ENCODE data around the gene ENAM. TPM values are rescaled to one million over a fixed set of nuclear protein-coding genes. Genes with fewer than 3 reads are reported as not detected.
"Not testable (repeated sequence)": the region's sequence is repeated elsewhere in the genome, so short reads cannot be mapped to it uniquely, and the experiment has no call there.

Gene ENAM
- polyA plus RNA-seq, 3 donors: 4.4 to 7.2 (median 5.2) TPM

- no peak for DNase-seq
Measured at GRCh38 chr4:70619288-70619687, 9.3 kb upstream of the ENAM start.

- no peak for DNase-seq
Measured at GRCh38 chr4:70619778-70620177, 8.8 kb upstream of the ENAM start.

- DNase-seq: no peak
Measured at GRCh38 chr4:70623323-70623722, 5.2 kb upstream of the ENAM start.

GRCh38 chr4:70624226-70624793, 4.2 kb upstream of the ENAM start:
- no peak for DNase-seq

- DNase-seq: no peak
Measured at GRCh38 chr4:70627620-70628019, 924 bp upstream of the ENAM start.

- no peak for DNase-seq
Measured at GRCh38 chr4:70629469-70630090, 1.0 kb downstream of the ENAM start.

- DNase-seq: no peak
Measured at GRCh38 chr4:70630162-70630561, 1.6 kb downstream of the ENAM start.

GRCh38 chr4:70632028-70632427, 3.5 kb downstream of the ENAM start:
- DNase-seq: no peak

GRCh38 chr4:70634482-70634881, 5.9 kb downstream of the ENAM start:
- DNase-seq: no peak

- DNase-seq: no peak
Measured at GRCh38 chr4:70637239-70637913, 8.8 kb downstream of the ENAM start.

GRCh38 chr4:70640192-70640591, 11.6 kb downstream of the ENAM start:
- DNase-seq: no peak

- DNase-seq: not testable (repeated sequence)
Measured at GRCh38 chr4:70650741-70651140, 22.2 kb downstream of the ENAM start.

- no peak for DNase-seq
Measured at GRCh38 chr4:70651864-70652506, 23.4 kb downstream of the ENAM start.

- no peak for DNase-seq
Measured at GRCh38 chr4:70654605-70655011, 26.1 kb downstream of the ENAM start.

- no peak for DNase-seq
Measured at GRCh38 chr4:70657326-70657725, 28.8 kb downstream of the ENAM start.

- no peak for DNase-seq
Measured at GRCh38 chr4:70658418-70658817, 29.9 kb downstream of the ENAM start.

GRCh38 chr4:70660106-70660505, 31.6 kb downstream of the ENAM start:
- DNase-seq: no peak

GRCh38 chr4:70661309-70661922, 32.9 kb downstream of the ENAM start:
- DNase-seq: not testable (repeated sequence)

- DNase-seq: no peak
Measured at GRCh38 chr4:70666369-70666768, 37.8 kb downstream of the ENAM start, which contains the start of gene JCHAIN. Gene JCHAIN, minus strand, starts transcription at chr4:70666508. Its CDS starts 18 bp downstream, at chr4:70666490.

- no peak for DNase-seq
Measured at GRCh38 chr4:70667740-70668535, 39.4 kb downstream of the ENAM start.

GRCh38 chr4:70670332-70671014, 41.9 kb downstream of the ENAM start:
- no peak for DNase-seq

All from renal pelvis (tissue), 4 donors.